A549 (cell line): ENCODE results near the gene TRAPPC12. TPM values are rescaled to one million over a fixed set of nuclear protein-coding genes. Genes with fewer than 3 reads are reported as not detected.

Experiments used
- ATAC-seq, 2 experiments: fragments of 200-7000 bp in 1 of 2; fragments of >200 bp in 1 of 2; cut with Nextera tagmentation in 1 of 2; cut with Tn5 transposase in 1 of 2; 3 replicates each; pipeline versions ENCODE4 v1.8.0 to v1.9.1; 2018 to 2020; ENCODE audit warnings: mild to moderate bottlenecking in 1 of 2, moderate library complexity in 1 of 2
- CTCF ChIA-PET: fragments of 300-600 bp; sonication (Branson Sonifier 250); formaldehyde crosslinking; extraction: SDS; loops from one replicate; lab custom pipeline; 2021; ENCODE audit warnings: antibody characterized with exemption, inconsistent platforms; lab: Yijun Ruan, JAX
- POLR2A ChIA-PET: fragments of 350-600 bp; formaldehyde crosslinking; extraction: SDS; loops from one replicate; lab custom pipeline; 2021; ENCODE audit warnings: antibody characterized with exemption, inconsistent platforms; lab: Yijun Ruan, JAX
- DNase-seq, 2 experiments: peaks; one replicate each; pipeline versions ENCODE4 v3.0.0 to v3.0.0-alpha.2; 2011 to 2016; ENCODE audit warnings: low read depth in 1 of 2, low spot score in 1 of 2
- FAIRE-seq: peaks from 2 replicates; lab custom pipeline; 2011; peaks lifted over from hg19 to GRCh38; lab: Jason Lieb, UNC
- H3K27ac ChIP-seq, 2 experiments: fragments of >200 bp; sonication (Bioruptor Twin); formaldehyde crosslinking; 3 replicates each; pipeline ENCODE4 v1.5.1; 2016 to 2017
- H3K4me1 ChIP-seq: fragments of >200 bp; sonication (Bioruptor Twin); formaldehyde crosslinking; 3 replicates; pipeline ENCODE4 v1.6.1; 2016
- H3K4me2 ChIP-seq: fragments of >200 bp; sonication (Bioruptor Twin); formaldehyde crosslinking; 3 replicates; pipeline ENCODE4 v1.6.1; 2016
- H3K4me3 ChIP-seq: fragments of >200 bp; sonication (Bioruptor Twin); formaldehyde crosslinking; 3 replicates; pipeline ENCODE4 v1.5.1; 2016
- H3K9me3 ChIP-seq: fragments of >200 bp; sonication (Bioruptor Twin); formaldehyde crosslinking; 3 replicates; pipeline ENCODE4 v1.6.1; 2016
- ATOH8 ChIP-seq: fragments of 250-450 bp; sonication (Bioruptor Pico); IDR thresholded peaks from 2 replicates; pipeline ENCODE4 v1.5.0; 2020; ENCODE audit warnings: low read depth, mild to moderate bottlenecking, moderate library complexity
- BHLHE40 ChIP-seq: IDR thresholded peaks from 2 replicates; pipeline ENCODE4 v1.6.1; 2012; ENCODE audit warnings: low read depth, low read length, inconsistent platforms
- CEBPB ChIP-seq, 2 experiments: fragments of >200 bp in 1 of 2; sonication (Bioruptor Twin) in 1 of 2; formaldehyde crosslinking in 1 of 2; IDR thresholded peaks; 2 replicates each; pipeline ENCODE4 v1.6.1; 2012 to 2016
- CHD2 ChIP-seq: fragments of 150-350 bp; IDR thresholded peaks from 2 replicates; pipeline ENCODE4 v1.6.1; 2014; ENCODE audit warnings: low read length; ENCODE audit not compliant: partially characterized antibody
- CTCF ChIP-seq: fragments of >200 bp; sonication (Bioruptor Twin); formaldehyde crosslinking; IDR thresholded peaks from 3 replicates; pipeline ENCODE4 v1.5.1; 2016
- EHF ChIP-seq: fragments of 250-450 bp; sonication (Bioruptor Pico); IDR thresholded peaks from 2 replicates; pipeline ENCODE4 v1.5.0; 2020; ENCODE audit warnings: mild to moderate bottlenecking
- FOSB ChIP-seq: fragments of 250-450 bp; sonication (Bioruptor Pico); IDR thresholded peaks from 2 replicates; pipeline ENCODE4 v1.5.0; 2020; ENCODE audit warnings: mild to moderate bottlenecking, moderate library complexity
- FOSL2 ChIP-seq, 2 experiments: fragments of 450-650 bp in 1 of 2; fragments of >200 bp in 1 of 2; sonication (Bioruptor Twin) in 1 of 2; formaldehyde crosslinking; IDR thresholded peaks; 2 replicates each; pipeline versions ENCODE4 v1.5.0 to v1.6.1; 2016 to 2020; ENCODE audit warnings: mild to moderate bottlenecking in 1 of 2, moderate library complexity in 1 of 2
- FOXS1 ChIP-seq: fragments of 250-450 bp; sonication (Bioruptor Pico); IDR thresholded peaks from 2 replicates; pipeline ENCODE4 v1.5.0; 2020; ENCODE audit warnings: mild to moderate bottlenecking, moderate library complexity
- HDAC2 ChIP-seq: fragments of 200-600 bp; sonication (generic); IDR thresholded peaks from 2 replicates; pipeline ENCODE4 v1.6.1; 2016
- HEYL ChIP-seq: fragments of 250-450 bp; sonication (Bioruptor Pico); IDR thresholded peaks from 2 replicates; pipeline ENCODE4 v1.8.0; 2021; ENCODE audit warnings: mild to moderate bottlenecking, moderate library complexity
- HOXA7 ChIP-seq: fragments of 250-450 bp; sonication (Bioruptor Pico); IDR thresholded peaks from 2 replicates; pipeline ENCODE4 v1.5.0; 2020; ENCODE audit warnings: mild to moderate bottlenecking, moderate library complexity
- KDM1A ChIP-seq: fragments of 200-600 bp; sonication (generic); IDR thresholded peaks from 2 replicates; pipeline ENCODE4 v1.6.1; 2016; ENCODE audit warnings: low read depth, mild to moderate bottlenecking
- MAFK ChIP-seq: fragments of 450-650 bp; IDR thresholded peaks from 2 replicates; pipeline ENCODE4 v1.6.1; 2014; ENCODE audit not compliant: partially characterized antibody
- MAX ChIP-seq: IDR thresholded peaks from 2 replicates; pipeline ENCODE4 v1.6.1; 2012
- NR3C1 ChIP-seq: fragments of >200 bp; sonication (Bioruptor Twin); formaldehyde crosslinking; IDR thresholded peaks from 3 replicates; pipeline ENCODE4 v1.6.1; 2017
- PBX3 ChIP-seq: IDR thresholded peaks from 2 replicates; pipeline ENCODE4 v1.6.1; 2012
- RAD21 ChIP-seq, 2 experiments: fragments of >200 bp in 1 of 2; sonication (Bioruptor Twin) in 1 of 2; formaldehyde crosslinking in 1 of 2; IDR thresholded peaks in 1 of 2; conservative IDR thresholded peaks in 1 of 2; 2 replicates in 1 of 2; 3 replicates in 1 of 2; pipeline ENCODE4 v1.6.1; 2012 to 2018; ENCODE audit warnings: inconsistent platforms in 1 of 2
- RARB ChIP-seq: fragments of 250-450 bp; sonication (Bioruptor Pico); IDR thresholded peaks from 2 replicates; pipeline ENCODE4 v1.8.0; 2021; ENCODE audit warnings: mild to moderate bottlenecking, moderate library complexity
- SREBF2 ChIP-seq: fragments of 450-650 bp; IDR thresholded peaks from 2 replicates; pipeline ENCODE4 v1.6.1; 2014; ENCODE audit warnings: mild to moderate bottlenecking, moderate library complexity
- TFCP2L1 ChIP-seq: fragments of 250-450 bp; sonication (Bioruptor Pico); IDR thresholded peaks from 2 replicates; pipeline ENCODE4 v1.5.0; 2021; ENCODE audit warnings: mild to moderate bottlenecking
- TP53 ChIP-seq: fragments of 250-450 bp; sonication (Bioruptor Pico); IDR thresholded peaks from 2 replicates; pipeline ENCODE4 v1.5.0; 2021; ENCODE audit warnings: mild to moderate bottlenecking, moderate library complexity
- USF2 ChIP-seq: fragments of 450-650 bp; IDR thresholded peaks from 2 replicates; pipeline ENCODE4 v1.6.1; 2014; ENCODE audit warnings: antibody characterized with exemption
- ZC3H11A ChIP-seq: fragments of 450-650 bp; IDR thresholded peaks from 2 replicates; pipeline ENCODE4 v1.6.1; 2014; ENCODE audit warnings: antibody characterized with exemption, mild to moderate bottlenecking
- ZFP36 ChIP-seq: fragments of 450-650 bp; IDR thresholded peaks from 2 replicates; pipeline ENCODE4 v1.6.1; 2014; ENCODE audit warnings: borderline replicate concordance; ENCODE audit not compliant: partially characterized antibody
- ZNF302 ChIP-seq: fragments of 250-450 bp; sonication (Bioruptor Pico); IDR thresholded peaks from 2 replicates; pipeline ENCODE4 v1.9.0; 2021; ENCODE audit warnings: inconsistent platforms, mild to moderate bottlenecking, moderate library complexity
- WGBS: methylation state at CpG from one replicate; pipeline ENCODE4 v1.1.6; 2017; ENCODE audit errors: missing lambda C conversion rate; 5-methylcytosine and 5-hydroxymethylcytosine counted together
- polyA plus RNA-seq, 4 experiments: library from polyadenylated mRNA; depleted of rRNA in 3 of 4; stranded (reverse); fragments of >200 nt; fragmentation: RNase III in 1 of 4; extraction: RNeasy Plus Mini Kit Qiagen cat#74134 plus additional on column Dnase treatment in 1 of 4; gene quantifications; 2 replicates in 3 of 4; 3 replicates in 1 of 4; pipeline ENCODE4 v1.2.3, GENCODE V29; 2011 to 2017

TRAPPC12 gene
- polyA plus RNA-seq, 2 of the 4 experiments (the other 2 are of a cell fraction), result 42.3 to 55.0 TPM

- ChIA-PET CTCF (interaction anchor here (1.2 to 3.6 kb wide), 3 partner anchors 10 to 18 kb away, joined by 3 to 18 read pairs (median 7); no protein-coding TSS in a partner anchor), POLR2A (interaction anchor here (0.6 to 1.8 kb wide), 6 partner anchors 9 to 199 kb away, joined by 3 to 9 read pairs (median 5); partner anchors contain the start of gene RNASEH1)
- peak; percentile 61 for ATAC-seq
Observed at GRCh38 chr2:3377279-3377611, 2.2 kb upstream of the TRAPPC12 start.

More at GRCh38 chr2:3377279-3377611, 2.2 kb upstream of the TRAPPC12 start:
- 2% methylated on average over 8 of the region's 8 CpGs for WGBS
- Histone ChIP-seq H3K4me2 (peak overlapping the region; percentile 99), H3K4me3 (peak overlapping the region; percentile 66), H3K4me1 (peaks cover 23% of the 10 kb centered on the region), H3K9me3 (no peaks in the 10 kb centered on the region), H3K27ac (peak overlapping the region; percentile 88 to 96)
- FAIRE-seq (no peak), DNase-seq (peak; percentile 70 to 73)
- no peak for TF ChIP-seq HEYL (CRISPR knock-in tag)
- no peak for TF ChIP-seq RARB (CRISPR knock-in tag)
- no peak for TF ChIP-seq RAD21 (conservative IDR thresholded peaks at IDR 0.05 in 1 of 2, IDR thresholded peaks at IDR 0.05 in 1 of 2)
- TF ChIP-seq ZFP36, result no peak
- TF ChIP-seq BHLHE40, result no peak
- peak; percentile 64; the same call in 1 of the 2 replicates for TF ChIP-seq HDAC2
- 0 out of 2 replicates have a peak, but pooled peaks have one; percentile 75 for TF ChIP-seq KDM1A
- TF ChIP-seq USF2, result no peak
- no peak for TF ChIP-seq CTCF
- no peak for TF ChIP-seq MAX
- TF ChIP-seq FOSL2 (IDR thresholded peaks at IDR 0.05), result no peak
- TF ChIP-seq FOSL2 (CRISPR knock-in tag; IDR thresholded peaks at IDR 0.05), result no peak
- no peak for TF ChIP-seq FOSB (CRISPR knock-in tag)
- TF ChIP-seq MAFK, result no peak
- TF ChIP-seq ATOH8 (CRISPR knock-in tag), result no peak
- no peak for TF ChIP-seq SREBF2
- no peak for TF ChIP-seq NR3C1
- no peak for TF ChIP-seq HOXA7 (CRISPR knock-in tag)
- TF ChIP-seq PBX3, result no peak
- no peak for TF ChIP-seq CEBPB (IDR thresholded peaks at IDR 0.05)
- no peak for TF ChIP-seq ZC3H11A
- TF ChIP-seq TP53 (CRISPR knock-in tag), result 0 out of 2 replicates have a peak, but pooled peaks have one; percentile 33
- no peak for TF ChIP-seq CHD2
- 0 out of 2 replicates have a peak, but pooled peaks have one; percentile 40 for TF ChIP-seq TFCP2L1 (CRISPR knock-in tag)
- TF ChIP-seq FOXS1 (CRISPR knock-in tag), result no peak
- TF ChIP-seq ZNF302 (CRISPR knock-in tag), result no peak
- TF ChIP-seq EHF (CRISPR knock-in tag), result no peak
